HG02588 (cell line): ENCODE results near the gene SGTA.
A peak's percentile ranks its signal among the peaks of the same experiment; 100 is the strongest.

Experiments
- ATAC-seq: cut with Tn5 transposase; IDR thresholded peaks from one replicate; pipeline ENCODE4 v1.9.1; 2021; ENCODE audit warnings: mild to moderate bottlenecking, moderate library complexity; ENCODE audit not compliant: unreplicated experiment

The SGTA gene

GRCh38 chr19:2756921-2757881 lies 25.9 kb downstream of the SGTA start:
- no peak for ATAC-seq

GRCh38 chr19:2756477-2756876 lies 26.6 kb downstream of the SGTA start:
- ATAC-seq = no peak

GRCh38 chr19:2755811-2756210 lies 27.3 kb downstream of the SGTA start:
- no peak for ATAC-seq

GRCh38 chr19:2755448-2755705 lies 27.7 kb downstream of the SGTA start:
- ATAC-seq = no peak

GRCh38 chr19:2754659-2755447 lies 28.2 kb downstream of the SGTA start:
- ATAC-seq = no peak

- ATAC-seq = no peak
Observed at GRCh38 chr19:2751438-2751830, 31.6 kb downstream of the SGTA start.

- no peak for ATAC-seq
Observed at GRCh38 chr19:2750808-2751437, 32.1 kb downstream of the SGTA start.

- no peak for ATAC-seq
Observed at GRCh38 chr19:2747349-2747748, 35.7 kb downstream of the SGTA start.

- no peak for ATAC-seq
Observed at GRCh38 chr19:2744113-2744512, 39.0 kb downstream of the SGTA start.

GRCh38 chr19:2743099-2743498 lies 40.0 kb downstream of the SGTA start:
- ATAC-seq = no peak

GRCh38 chr19:2740314-2740656 lies 42.8 kb downstream of the SGTA start:
- no peak for ATAC-seq

GRCh38 chr19:2739602-2740313 lies 43.3 kb downstream of the SGTA start, which contains the start of gene SLC39A3:
TSS of gene SLC39A3 (minus strand) at chr19:2740017. CDS start at chr19:2737257, 2,760 bp downstream.
- ATAC-seq = peak; percentile 91

GRCh38 chr19:2736550-2737190 lies 46.4 kb downstream of the SGTA start:
- ATAC-seq = no peak

- ATAC-seq = no peak
Observed at GRCh38 chr19:2735374-2735773, 47.7 kb downstream of the SGTA start.

- no peak for ATAC-seq
Observed at GRCh38 chr19:2734589-2735288, 48.3 kb downstream of the SGTA start.

- ATAC-seq = no peak
Observed at GRCh38 chr19:2733930-2734588, 49.0 kb downstream of the SGTA start.

GRCh38 chr19:2732883-2733282 lies 50.2 kb downstream of the SGTA start:
- ATAC-seq = no peak

GRCh38 chr19:2732157-2732725 lies 50.8 kb downstream of the SGTA start:
- ATAC-seq = no peak
